Tibial nerve (tissue), 4 donors: ENCODE data around the gene ASXL1. TPM values are rescaled to one million over a fixed set of nuclear protein-coding genes. Genes with fewer than 3 reads are reported as not detected.

ENCODE experiments used
- DNase-seq, 2 donors: peaks; one replicate each; pipeline ENCODE4 v3.0.0-alpha.2; 2019; ENCODE audit warnings: low spot score in 2 of 2
- H3K27ac ChIP-seq, 4 donors: fragments of 200-600 bp; sonication (generic) in 3 of 4; one replicate each; pipeline ENCODE4 v1.5.1; 2017 to 2019; ENCODE audit warnings: mild to moderate bottlenecking in 1 of 4
- H3K27me3 ChIP-seq, 2 donors: fragments of 200-600 bp; sonication (generic) in 1 of 2; one replicate each; pipeline versions ENCODE4 v1.5.1 to v1.6.0; 2017 to 2019
- H3K36me3 ChIP-seq, 3 donors: fragments of 200-600 bp; sonication (generic); one replicate each; pipeline ENCODE4 v1.5.1; 2018 to 2019
- H3K4me1 ChIP-seq, 4 donors: fragments of 200-600 bp; sonication (generic) in 3 of 4; one replicate each; pipeline ENCODE4 v1.5.1; 2017 to 2019
- H3K4me3 ChIP-seq, 4 donors: fragments of 200-600 bp; sonication (generic) in 3 of 4; one replicate each; pipeline ENCODE4 v1.5.1; 2017 to 2019; ENCODE audit warnings: mild to moderate bottlenecking in 1 of 4, moderate library complexity in 1 of 4
- H3K9me3 ChIP-seq, 4 donors: fragments of 200-600 bp; sonication (generic) in 3 of 4; one replicate each; pipeline ENCODE4 v1.5.1; 2017 to 2019
- EP300 ChIP-seq, 2 donors: sonication (generic); formaldehyde crosslinking; IDR thresholded peaks; one replicate each; pipeline ENCODE4 v1.6.1; 2017; ENCODE audit warnings: antibody characterized with exemption in 2 of 2, mild to moderate bottlenecking in 1 of 2
- POLR2A ChIP-seq, 2 donors: fragments of 450-650 bp; IDR thresholded peaks; one replicate each; pipeline ENCODE4 v1.6.1; 2017; ENCODE audit warnings: antibody characterized with exemption in 2 of 2, mild to moderate bottlenecking in 2 of 2, moderate library complexity in 2 of 2
- WGBS, 2 donors: methylation state at CpG; one replicate each; pipeline ENCODE4 v1.1.5; 2018; 5-methylcytosine and 5-hydroxymethylcytosine counted together
- total RNA-seq, 4 donors: library from RNA; depleted of rRNA; stranded (reverse); fragments of >200 nt; gene quantifications; one replicate each; pipeline ENCODE4 v1.1.0, GENCODE V29; 2016
- TF ChIP-seq, protein P1 (sequence below), 5 experiments: fragments of 200-600 bp in 3 of 5; fragments of 450-650 bp in 2 of 5; sonication (generic) in 3 of 5; IDR thresholded peaks; one replicate each; pipeline ENCODE4 v1.5.1; 2016 to 2019; ENCODE audit warnings: antibody characterized with exemption in 5 of 5, mild to moderate bottlenecking in 3 of 5, moderate library complexity in 2 of 5

Gene ASXL1
- total RNA-seq, 4 donors from 2014 or later = 108 to 194 (median 138) TPM

GRCh38 chr20:32344835-32345506 lies 13.2 kb upstream of the ASXL1 start:
- Histone ChIP-seq H3K4me1 (no peaks in the 10 kb centered on the region), H3K36me3 (no peaks in the 10 kb centered on the region), H3K9me3 (no peaks in the 10 kb centered on the region), H3K4me3 (no peak overlapping the region), H3K27me3 (no peaks in the 10 kb centered on the region), H3K27ac (no peak overlapping the region)
- WGBS, 2 donors = 43 to 46% methylated on average over 7 of the region's 7 CpGs
- no peak for DNase-seq
- no peak for TF ChIP-seq EP300 (IDR thresholded peaks at IDR 0.05)
- TF ChIP-seq, protein P1, sequence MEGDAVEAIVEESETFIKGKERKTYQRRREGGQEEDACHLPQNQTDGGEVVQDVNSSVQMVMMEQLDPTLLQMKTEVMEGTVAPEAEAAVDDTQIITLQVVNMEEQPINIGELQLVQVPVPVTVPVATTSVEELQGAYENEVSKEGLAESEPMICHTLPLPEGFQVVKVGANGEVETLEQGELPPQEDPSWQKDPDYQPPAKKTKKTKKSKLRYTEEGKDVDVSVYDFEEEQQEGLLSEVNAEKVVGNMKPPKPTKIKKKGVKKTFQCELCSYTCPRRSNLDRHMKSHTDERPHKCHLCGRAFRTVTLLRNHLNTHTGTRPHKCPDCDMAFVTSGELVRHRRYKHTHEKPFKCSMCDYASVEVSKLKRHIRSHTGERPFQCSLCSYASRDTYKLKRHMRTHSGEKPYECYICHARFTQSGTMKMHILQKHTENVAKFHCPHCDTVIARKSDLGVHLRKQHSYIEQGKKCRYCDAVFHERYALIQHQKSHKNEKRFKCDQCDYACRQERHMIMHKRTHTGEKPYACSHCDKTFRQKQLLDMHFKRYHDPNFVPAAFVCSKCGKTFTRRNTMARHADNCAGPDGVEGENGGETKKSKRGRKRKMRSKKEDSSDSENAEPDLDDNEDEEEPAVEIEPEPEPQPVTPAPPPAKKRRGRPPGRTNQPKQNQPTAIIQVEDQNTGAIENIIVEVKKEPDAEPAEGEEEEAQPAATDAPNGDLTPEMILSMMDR (IDR thresholded peaks at IDR 0.05) = no peak

- Histone ChIP-seq H3K27me3 (no peaks in the 10 kb centered on the region), H3K27ac (no peak overlapping the region), H3K36me3 (no peaks in the 10 kb centered on the region), H3K4me1 (no peaks in the 10 kb centered on the region), H3K9me3 (no peaks in the 10 kb centered on the region), H3K4me3 (no peak overlapping the region)
- TF ChIP-seq, protein P1 (IDR thresholded peaks at IDR 0.05) = no peak
- no peak for TF ChIP-seq EP300 (IDR thresholded peaks at IDR 0.05)
- no peak for TF ChIP-seq POLR2A (IDR thresholded peaks at IDR 0.05)
- DNase-seq = no peak
- 81 to 88% methylated on average over 3 of the region's 3 CpGs for WGBS, 2 donors
Observed at GRCh38 chr20:32348207-32348606, 9.9 kb upstream of the ASXL1 start.

DNA sequence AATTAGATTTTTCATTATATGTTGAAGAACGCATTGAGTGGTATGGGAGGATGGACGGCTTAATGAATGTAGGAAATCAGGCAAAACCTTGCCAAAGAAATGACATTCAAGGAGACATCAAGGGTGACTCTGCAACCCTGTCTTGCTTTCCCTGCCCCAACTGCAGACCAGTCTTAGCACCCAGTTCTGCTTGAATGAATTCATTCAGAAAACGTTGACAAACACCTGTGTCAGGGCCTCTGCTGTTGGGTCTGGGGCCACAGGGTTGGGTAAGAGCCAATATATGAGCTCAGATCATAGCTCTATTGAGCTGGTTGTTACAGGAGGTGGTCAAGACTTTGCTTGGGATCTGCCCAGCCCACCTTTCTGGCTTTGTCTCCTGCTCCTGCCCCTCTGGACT lies 7.7 kb upstream of the ASXL1 start:
- Histone ChIP-seq H3K36me3 (no peaks in the 10 kb centered on the region), H3K27me3 (no peaks in the 10 kb centered on the region), H3K4me3 (no peak overlapping the region), H3K4me1 (no peaks in the 10 kb centered on the region), H3K27ac (no peak overlapping the region), H3K9me3 (no peaks in the 10 kb centered on the region)
- no peak for DNase-seq
- WGBS, 2 donors = 77 to 78% methylated on average over 3 of the region's 3 CpGs
- TF ChIP-seq, protein P1 (IDR thresholded peaks at IDR 0.05) = no peak
- TF ChIP-seq POLR2A (IDR thresholded peaks at IDR 0.05) = no peak
- no peak for TF ChIP-seq EP300 (IDR thresholded peaks at IDR 0.05)

DNA sequence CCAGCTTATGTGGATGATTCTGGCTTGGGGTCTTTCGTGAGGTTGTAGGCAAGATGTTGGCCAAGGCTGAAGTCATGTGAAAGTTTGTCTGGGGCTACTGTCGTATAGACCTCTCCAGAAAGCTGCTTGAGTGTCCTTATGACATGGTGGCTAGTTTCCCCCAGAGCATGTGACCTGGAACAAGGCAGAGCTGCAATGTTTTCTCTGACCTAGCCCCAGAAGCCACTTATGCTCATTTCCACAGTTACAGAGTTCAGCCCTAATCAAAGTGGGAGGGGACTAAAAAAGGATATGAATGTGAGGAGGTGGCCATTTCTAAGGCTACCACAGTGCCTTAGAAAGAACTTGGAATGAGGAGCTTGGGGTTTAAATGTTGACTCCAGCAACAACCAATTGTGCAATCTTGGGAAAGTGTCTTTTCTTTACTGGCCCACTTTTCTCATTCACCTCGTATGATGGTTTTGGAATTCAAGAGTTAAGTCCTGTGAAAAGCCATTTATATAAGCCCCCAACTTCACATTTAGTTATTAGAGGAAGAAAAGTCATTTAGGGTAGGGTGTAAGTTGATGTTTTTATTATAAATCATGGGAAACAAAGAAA lies 5.9 kb upstream of the ASXL1 start:
- Histone ChIP-seq H3K4me1 (peaks cover 0 to 14% (median 2%) of the 10 kb centered on the region in 4 donors), H3K27me3 (no peaks in the 10 kb centered on the region), H3K27ac (no peak overlapping the region), H3K36me3 (no peaks in the 10 kb centered on the region), H3K9me3 (no peaks in the 10 kb centered on the region), H3K4me3 (no peak overlapping the region)
- 83 to 85% methylated on average over 3 of the region's 3 CpGs for WGBS, 2 donors
- DNase-seq = no peak
- TF ChIP-seq EP300 (IDR thresholded peaks at IDR 0.05) = no peak
- TF ChIP-seq POLR2A (IDR thresholded peaks at IDR 0.05) = no peak
- TF ChIP-seq, protein P1 (IDR thresholded peaks at IDR 0.05) = no peak

DNA sequence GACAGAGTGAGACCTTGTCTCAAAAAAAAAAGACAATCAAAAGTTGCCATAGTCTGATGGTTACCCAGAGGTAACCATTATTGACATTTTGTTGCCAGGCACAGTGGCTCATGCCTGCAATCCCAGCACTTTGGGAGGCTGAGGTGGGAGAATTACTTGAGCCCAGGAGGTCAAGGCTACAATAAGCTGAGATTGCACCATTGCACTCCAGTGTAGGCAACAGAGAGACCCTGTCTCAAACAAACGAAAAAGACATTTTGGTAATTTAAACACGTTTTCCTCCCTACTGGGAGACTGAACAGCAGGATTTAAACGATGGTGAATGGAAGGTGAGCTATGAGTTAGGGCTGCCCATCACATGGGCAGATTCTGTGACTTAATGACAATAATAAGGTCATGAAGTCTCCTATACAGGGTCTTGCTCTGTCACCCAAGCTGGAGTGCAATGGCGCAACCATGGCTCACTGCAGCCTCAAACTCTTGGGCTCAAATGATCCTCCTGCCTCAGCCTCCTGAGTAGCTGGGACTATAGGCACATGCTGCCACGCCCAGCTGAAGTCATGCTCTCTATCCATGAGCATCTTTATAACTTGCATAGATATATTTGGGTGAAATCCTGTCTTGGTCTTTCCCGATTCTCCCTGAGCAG lies 4.2 kb upstream of the ASXL1 start:
- H3K27ac ChIP-seq = no peak overlapping the region
- no peaks in the 10 kb centered on the region for H3K27me3 ChIP-seq
- H3K4me3 ChIP-seq = no peak overlapping the region
- H3K9me3 ChIP-seq = no peaks in the 10 kb centered on the region
- TF ChIP-seq, protein P1 (IDR thresholded peaks at IDR 0.05) = no peak
- TF ChIP-seq POLR2A (IDR thresholded peaks at IDR 0.05) (no peak), EP300 (IDR thresholded peaks at IDR 0.05) (no peak)
- H3K4me1 ChIP-seq = peaks cover 0 to 18% (median 4%) of the 10 kb centered on the region in 4 donors
- 80 to 81% methylated on average over 6 of the region's 6 CpGs for WGBS, 2 donors
- H3K36me3 ChIP-seq = no peaks in the 10 kb centered on the region
- DNase-seq = no peak
